ENCODE measurements around the gene SYCE1. TPM values are rescaled to one million over a fixed set of nuclear protein-coding genes. Genes with fewer than 3 reads are reported as not detected.

Gene SYCE1
- total RNA-seq, 1 donor from 2014 or later = not detected

GRCh38 chr10:133537546-133538545 lies 27.5 kb downstream of the SYCE1 start:
- TF ChIP-seq POLR2AphosphoS5 (IDR thresholded peaks at IDR 0.05; ENCODE audit: insufficient read depth in 1 of 2, low read depth in 1 of 2) = no peak
- TF ChIP-seq POLR2A (IDR thresholded peaks at IDR 0.05) = no peak
- no peak for TF ChIP-seq CTCF (IDR thresholded peaks at IDR 0.05)
- intact Hi-C loops (cut with DNase I) = no loop called here
- Histone ChIP-seq H3K27me3 (no peaks in the 10 kb centered on the region), H3K27ac (no peak overlapping the region), H3K4me1 (no peaks in the 10 kb centered on the region), H3K4me3 (no peak overlapping the region), H3K36me3 (no peaks in the 10 kb centered on the region), H3K9me3 (no peaks in the 10 kb centered on the region)
- DNase-seq (ENCODE audit: extremely low spot score in 2 of 2) = no peak

GRCh38 chr10:133536198-133536597 lies 29.2 kb downstream of the SYCE1 start:
- Histone ChIP-seq H3K9me3 (no peaks in the 10 kb centered on the region), H3K36me3 (no peaks in the 10 kb centered on the region), H3K4me3 (no peak overlapping the region), H3K27ac (no peak overlapping the region), H3K4me1 (no peaks in the 10 kb centered on the region), H3K27me3 (no peaks in the 10 kb centered on the region)
- no peak for TF ChIP-seq POLR2A (IDR thresholded peaks at IDR 0.05)
- TF ChIP-seq POLR2AphosphoS5 (IDR thresholded peaks at IDR 0.05; ENCODE audit: insufficient read depth in 1 of 2, low read depth in 1 of 2) = no peak
- no peak for TF ChIP-seq CTCF (IDR thresholded peaks at IDR 0.05)
- DNase-seq (ENCODE audit: extremely low spot score in 2 of 2) = no peak
- intact Hi-C loops (cut with DNase I) = no loop called here

DNA sequence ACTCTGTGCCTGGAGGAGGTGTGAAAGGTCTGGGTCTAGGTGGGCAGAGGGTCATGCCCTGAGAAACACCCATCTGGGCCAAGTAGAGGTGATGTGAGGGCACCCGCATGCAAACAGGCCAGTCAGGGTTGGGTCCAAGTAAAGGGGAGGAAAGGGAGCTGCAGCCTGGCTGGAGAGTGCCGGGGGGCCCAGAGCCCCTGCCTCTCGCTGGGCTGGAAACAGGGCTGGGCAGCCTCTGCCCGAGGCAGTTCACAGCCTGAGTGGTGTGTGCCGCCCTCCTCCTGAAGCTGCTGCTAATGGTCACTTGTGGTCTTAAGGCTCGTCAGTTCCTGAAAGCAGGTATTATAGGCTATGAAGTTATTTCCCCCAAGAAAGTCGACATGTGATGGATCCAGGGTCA lies 31.0 kb downstream of the SYCE1 start:
- DNase-seq (ENCODE audit: extremely low spot score in 2 of 2) = no peak
- no peak overlapping the region for H3K27ac ChIP-seq
- no peaks in the 10 kb centered on the region for H3K4me1 ChIP-seq
- intact Hi-C loops (cut with DNase I) = no loop called here
- no peaks in the 10 kb centered on the region for H3K9me3 ChIP-seq
- H3K27me3 ChIP-seq = no peaks in the 10 kb centered on the region
- no peak overlapping the region for H3K4me3 ChIP-seq
- TF ChIP-seq POLR2AphosphoS5 (IDR thresholded peaks at IDR 0.05; ENCODE audit: insufficient read depth in 1 of 2, low read depth in 1 of 2) = no peak
- TF ChIP-seq CTCF (IDR thresholded peaks at IDR 0.05) = no peak
- no peaks in the 10 kb centered on the region for H3K36me3 ChIP-seq

DNA sequence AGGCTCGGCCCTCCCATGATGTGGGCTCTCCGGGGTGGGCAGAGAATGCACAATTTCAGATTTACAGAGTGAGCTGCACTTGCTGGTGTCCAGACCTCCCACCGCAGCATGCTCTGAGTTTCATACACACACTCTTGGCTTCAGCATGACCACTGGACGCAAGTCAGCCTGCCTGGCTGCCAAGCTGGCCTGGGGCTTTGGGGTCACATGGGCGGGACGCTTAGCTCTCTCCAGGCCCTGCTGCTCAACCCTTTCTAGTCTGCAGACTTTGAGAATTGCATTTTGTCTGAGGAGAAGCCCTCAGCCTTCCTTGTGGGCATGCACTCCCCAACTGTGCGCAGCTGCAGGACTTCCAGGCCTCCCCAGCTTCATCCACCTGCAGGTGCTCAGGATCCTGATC lies 32.5 kb downstream of the SYCE1 start:
- Histone ChIP-seq H3K27me3 (peaks cover 13% of the 10 kb centered on the region), H3K4me1 (peaks cover 13% of the 10 kb centered on the region), H3K9me3 (no peaks in the 10 kb centered on the region), H3K27ac (no peak overlapping the region), H3K4me3 (no peak overlapping the region), H3K36me3 (no peaks in the 10 kb centered on the region)
- TF ChIP-seq POLR2AphosphoS5 (IDR thresholded peaks at IDR 0.05; ENCODE audit: insufficient read depth in 1 of 2, low read depth in 1 of 2) (no peak), POLR2A (IDR thresholded peaks at IDR 0.05) (no peak)
- intact Hi-C loops (cut with DNase I) = no loop called here
- no peak for DNase-seq (ENCODE audit: extremely low spot score in 2 of 2)

DNA sequence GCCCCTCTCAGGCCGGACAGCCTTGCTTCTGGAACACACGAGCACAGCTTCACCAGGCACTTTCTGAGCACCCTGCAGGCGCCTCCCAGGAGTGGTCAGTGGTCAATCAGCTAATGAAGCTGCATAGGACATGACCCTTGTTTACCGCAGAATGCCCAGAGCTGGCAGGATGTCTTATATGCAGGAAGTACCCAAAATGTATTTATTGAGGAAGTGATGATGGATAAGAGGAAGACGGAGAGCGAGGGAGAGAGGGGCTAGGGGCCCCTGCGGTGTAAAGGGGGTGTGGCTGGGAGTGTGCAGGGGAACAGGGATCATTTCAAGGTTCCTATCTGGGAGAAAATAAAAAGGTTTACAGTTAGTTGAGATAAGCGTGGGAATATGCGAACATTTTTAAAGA lies 34.9 kb downstream of the SYCE1 start:
- Histone ChIP-seq H3K27ac (no peak overlapping the region), H3K27me3 (peaks cover 20% of the 10 kb centered on the region), H3K4me1 (peaks cover 16% of the 10 kb centered on the region), H3K4me3 (no peak overlapping the region), H3K9me3 (no peaks in the 10 kb centered on the region), H3K36me3 (no peaks in the 10 kb centered on the region)
- DNase-seq (ENCODE audit: extremely low spot score in 2 of 2) = no peak
- intact Hi-C loops (cut with DNase I) = no loop called here
- TF ChIP-seq POLR2A (IDR thresholded peaks at IDR 0.05) = no peak
- TF ChIP-seq CTCF (IDR thresholded peaks at IDR 0.05) = no peak
- no peak for TF ChIP-seq POLR2AphosphoS5 (IDR thresholded peaks at IDR 0.05; ENCODE audit: insufficient read depth in 1 of 2, low read depth in 1 of 2)

Data from vagina (tissue), 2 donors.